LNCaP clone FGC (cell line): Measurements from ENCODE around the gene CCL17.
"Not testable (repeated sequence)": the region's sequence is repeated elsewhere in the genome, so short reads cannot be mapped to it uniquely, and the experiment has no call there.

Experiments used
- DNase-seq: peaks from one replicate; pipeline ENCODE4 v3.0.0-alpha.2; 2011; ENCODE audit warnings: low read depth
- H3K4me3 ChIP-seq: 2 replicates; pipeline ENCODE4 v1.5.1; 2011; ENCODE audit warnings: mild to moderate bottlenecking, low read depth, low read length, control low read depth
- TF ChIP-seq, protein P1 (sequence below): IDR thresholded peaks from 2 replicates; pipeline ENCODE4 v1.5.1; 2012; ENCODE audit warnings: mild to moderate bottlenecking; ENCODE audit not compliant: control insufficient read depth, insufficient read depth; ENCODE audit errors: extremely low read depth

Gene CCL17

DNA sequence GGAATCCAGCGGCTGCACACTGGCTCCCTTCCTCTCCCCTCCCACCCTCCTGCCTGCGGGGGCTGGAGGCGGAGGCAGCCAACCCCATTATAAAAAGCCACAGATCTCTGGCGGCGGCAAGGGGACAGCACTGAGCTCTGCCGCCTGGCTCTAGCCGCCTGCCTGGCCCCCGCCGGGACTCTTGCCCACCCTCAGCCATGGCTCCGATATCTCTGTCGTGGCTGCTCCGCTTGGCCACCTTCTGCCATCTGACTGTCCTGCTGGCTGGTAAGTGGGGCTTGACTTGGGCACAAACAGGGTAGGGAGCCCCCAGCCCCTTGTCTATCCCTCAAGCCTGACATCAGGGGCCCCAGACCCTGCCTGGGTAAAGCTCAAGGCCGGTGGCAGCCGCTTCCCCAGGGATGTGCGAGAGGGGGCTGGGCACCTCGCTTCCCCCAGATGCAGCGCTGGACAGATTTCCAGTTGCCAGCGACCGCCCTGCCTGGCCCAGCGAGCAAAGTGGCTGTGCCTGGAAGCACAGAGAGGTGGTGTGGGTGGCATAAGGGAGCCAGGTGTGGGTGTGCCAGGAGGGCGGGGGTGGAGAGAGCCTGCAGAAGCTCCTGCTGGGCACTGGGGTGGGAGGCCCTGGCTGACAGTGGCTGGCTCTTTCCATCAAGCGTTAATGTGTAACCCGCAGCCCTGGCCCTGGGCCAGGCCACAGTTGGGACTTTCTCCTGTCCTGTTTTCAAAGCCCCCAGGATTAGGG, 32.0 kb upstream of the CCL17 start, which contains the start of gene CX3CL1:
TSS of gene CX3CL1 (plus strand) at position 119 of the 745 bp plus-strand sequence. CDS start at position 198, 79 bp downstream.
- DNase-seq: no peak
- TF ChIP-seq, protein P1, sequence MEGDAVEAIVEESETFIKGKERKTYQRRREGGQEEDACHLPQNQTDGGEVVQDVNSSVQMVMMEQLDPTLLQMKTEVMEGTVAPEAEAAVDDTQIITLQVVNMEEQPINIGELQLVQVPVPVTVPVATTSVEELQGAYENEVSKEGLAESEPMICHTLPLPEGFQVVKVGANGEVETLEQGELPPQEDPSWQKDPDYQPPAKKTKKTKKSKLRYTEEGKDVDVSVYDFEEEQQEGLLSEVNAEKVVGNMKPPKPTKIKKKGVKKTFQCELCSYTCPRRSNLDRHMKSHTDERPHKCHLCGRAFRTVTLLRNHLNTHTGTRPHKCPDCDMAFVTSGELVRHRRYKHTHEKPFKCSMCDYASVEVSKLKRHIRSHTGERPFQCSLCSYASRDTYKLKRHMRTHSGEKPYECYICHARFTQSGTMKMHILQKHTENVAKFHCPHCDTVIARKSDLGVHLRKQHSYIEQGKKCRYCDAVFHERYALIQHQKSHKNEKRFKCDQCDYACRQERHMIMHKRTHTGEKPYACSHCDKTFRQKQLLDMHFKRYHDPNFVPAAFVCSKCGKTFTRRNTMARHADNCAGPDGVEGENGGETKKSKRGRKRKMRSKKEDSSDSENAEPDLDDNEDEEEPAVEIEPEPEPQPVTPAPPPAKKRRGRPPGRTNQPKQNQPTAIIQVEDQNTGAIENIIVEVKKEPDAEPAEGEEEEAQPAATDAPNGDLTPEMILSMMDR: no peak
- no peak within 1 kb of the TSS for H3K4me3 ChIP-seq

DNA sequence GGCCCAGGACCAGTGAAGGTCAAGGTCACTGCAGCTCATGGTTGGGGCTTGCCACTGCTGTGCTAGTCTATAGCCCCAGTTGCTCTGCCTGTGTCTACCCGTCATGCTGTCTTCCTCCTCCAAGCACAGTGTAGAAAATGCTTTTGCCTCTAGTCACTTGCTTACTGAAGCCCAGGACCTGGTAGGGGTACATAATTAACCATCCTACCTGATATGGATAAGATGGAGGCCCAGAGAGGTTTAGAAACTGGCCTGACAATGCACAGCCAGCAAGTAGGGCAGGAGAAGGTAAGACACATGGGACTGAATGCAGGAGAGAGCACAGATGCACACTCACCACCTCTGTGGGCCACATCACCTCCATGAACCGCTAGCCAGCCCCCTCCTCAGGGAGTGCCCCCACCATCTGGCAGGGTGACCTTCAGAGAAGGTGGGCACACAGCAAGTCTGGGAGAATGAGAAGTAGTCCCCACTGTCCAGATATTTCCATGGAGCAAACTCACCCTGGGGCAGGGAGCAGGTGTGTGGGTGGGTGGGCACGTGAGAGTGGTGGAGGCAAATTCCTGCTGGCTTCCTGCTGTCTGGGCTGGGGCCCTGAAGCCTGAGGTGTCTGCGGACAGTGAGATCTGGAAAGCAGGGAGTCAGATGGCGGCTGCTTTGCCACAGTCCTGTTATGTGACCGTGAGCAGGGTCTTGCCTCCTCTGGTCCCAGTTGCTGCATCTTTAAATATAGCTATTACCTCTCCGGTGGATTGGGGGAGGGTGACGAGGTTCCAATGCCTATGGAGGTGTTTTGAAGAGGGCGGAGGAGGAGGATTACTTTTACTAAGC, 31.2 kb upstream of the CCL17 start:
- no peak for DNase-seq
- TF ChIP-seq, protein P1: no peak
- H3K4me3 ChIP-seq: no peak overlapping the region

DNA sequence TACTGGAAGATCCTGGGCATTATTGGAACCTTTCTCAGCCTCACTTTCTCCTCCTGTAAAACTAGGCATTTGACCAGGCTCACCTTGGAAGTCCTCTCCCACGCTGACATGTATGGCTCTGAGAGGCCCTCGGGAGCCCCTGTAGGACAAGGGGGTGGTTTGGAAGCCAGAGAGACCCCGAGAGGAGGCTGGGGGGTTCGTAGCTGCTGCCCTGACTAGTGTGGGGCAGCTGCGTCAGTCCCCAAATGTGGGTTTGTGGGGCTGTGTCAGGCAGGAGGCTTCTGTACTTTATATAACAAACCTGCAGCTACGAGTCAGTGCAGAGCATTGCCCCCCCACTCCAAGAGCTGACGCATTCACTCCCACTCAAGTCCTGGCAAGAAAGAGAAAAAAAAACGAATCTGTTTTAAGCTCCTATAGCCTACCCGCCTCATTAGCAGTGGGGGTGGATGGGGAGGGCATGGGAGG, 30.5 kb upstream of the CCL17 start:
- TF ChIP-seq, protein P1: no peak
- DNase-seq: no peak
- H3K4me3 ChIP-seq: no peak overlapping the region

DNA sequence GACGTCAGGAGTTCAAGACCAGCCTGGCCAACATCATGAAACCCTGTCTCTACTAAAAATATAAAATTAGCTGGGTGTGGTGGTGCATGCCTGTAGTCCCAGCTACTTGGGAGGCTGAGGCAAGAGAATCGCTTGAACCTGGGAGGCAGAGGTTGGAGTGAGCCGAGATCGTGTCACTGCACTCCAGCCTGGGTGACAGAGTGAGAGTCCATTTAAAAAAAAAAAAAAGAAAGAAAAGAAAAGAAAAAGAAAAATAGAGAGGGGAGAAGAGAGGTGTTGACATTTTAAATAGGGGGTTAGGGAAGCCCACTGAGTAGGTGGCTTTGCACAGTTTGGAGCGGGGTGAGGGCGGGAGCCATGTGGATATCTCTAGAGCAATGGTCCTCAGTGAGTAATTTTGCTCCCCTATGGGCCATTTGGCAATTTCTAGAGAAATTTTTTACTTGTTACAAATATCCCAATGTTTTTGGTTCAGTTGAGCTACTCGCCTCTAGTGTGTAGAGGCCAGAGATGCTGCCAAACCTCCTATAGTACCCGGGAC, 29.6 kb upstream of the CCL17 start:
- not testable (repeated sequence) for DNase-seq, H3K4me3 ChIP-seq

DNA sequence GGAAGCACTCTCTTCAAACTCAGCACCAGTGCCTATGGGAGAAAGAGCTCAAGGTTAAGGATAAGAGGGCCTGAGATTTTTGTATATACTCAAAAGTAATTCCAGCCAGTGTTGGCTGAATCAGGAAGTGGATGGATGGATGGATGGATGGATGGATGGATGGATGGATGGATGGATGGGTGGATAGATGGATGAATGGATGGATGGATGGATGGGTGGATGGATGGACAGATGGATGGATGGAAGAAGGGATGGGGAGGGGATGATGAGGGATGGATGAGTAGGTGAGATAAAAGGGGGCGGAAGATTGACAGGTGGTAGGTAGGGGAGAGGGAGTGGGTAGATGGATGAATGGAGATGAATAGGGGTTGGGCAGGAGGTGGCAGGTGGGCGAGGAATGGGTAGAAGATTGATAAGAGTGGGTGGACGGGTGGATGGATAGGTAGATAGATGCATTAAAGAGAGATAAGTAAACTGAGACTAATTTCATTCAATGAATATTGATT, 28.2 kb upstream of the CCL17 start:
- no peak for DNase-seq
- H3K4me3 ChIP-seq: no peak overlapping the region
- TF ChIP-seq, protein P1: no peak

DNA sequence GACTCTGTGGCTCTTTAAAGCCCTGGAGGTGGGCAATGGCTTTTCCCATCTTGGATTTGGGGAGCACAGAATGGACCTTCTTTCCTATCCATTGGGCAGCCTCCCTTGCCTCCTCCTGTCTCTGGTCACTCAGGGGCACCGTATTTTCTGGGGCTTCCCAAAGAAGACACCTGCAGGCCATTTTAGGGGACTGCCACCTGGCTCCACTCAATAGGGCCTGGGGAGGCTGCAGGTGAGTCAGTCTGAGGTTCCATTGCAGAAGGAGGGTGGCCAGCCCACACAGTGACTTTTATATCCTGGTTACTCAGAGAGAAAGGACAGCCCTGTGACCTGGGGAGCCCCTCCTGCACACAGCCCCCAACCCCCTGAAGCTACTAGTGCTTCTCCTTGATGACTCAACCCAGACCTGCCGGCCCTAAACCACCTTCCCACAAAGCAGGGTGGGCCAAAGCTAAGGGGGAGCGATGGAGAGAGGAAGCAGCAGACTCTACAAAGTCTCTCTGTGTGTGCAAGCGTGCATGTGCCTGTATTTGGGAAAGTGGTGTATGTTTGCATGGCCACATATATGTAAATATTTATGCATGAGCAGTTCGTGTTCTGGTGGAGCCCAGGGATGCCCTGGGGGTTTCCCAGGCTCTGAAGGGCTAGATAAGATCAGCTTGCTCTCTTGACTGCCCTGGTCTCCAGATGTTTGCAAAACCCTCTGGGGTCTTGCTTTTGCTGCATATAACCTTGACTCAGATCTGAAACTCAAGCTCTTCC, 27.3 kb upstream of the CCL17 start:
- TF ChIP-seq, protein P1: no peak
- no peak for DNase-seq
- H3K4me3 ChIP-seq: no peak overlapping the region

DNA sequence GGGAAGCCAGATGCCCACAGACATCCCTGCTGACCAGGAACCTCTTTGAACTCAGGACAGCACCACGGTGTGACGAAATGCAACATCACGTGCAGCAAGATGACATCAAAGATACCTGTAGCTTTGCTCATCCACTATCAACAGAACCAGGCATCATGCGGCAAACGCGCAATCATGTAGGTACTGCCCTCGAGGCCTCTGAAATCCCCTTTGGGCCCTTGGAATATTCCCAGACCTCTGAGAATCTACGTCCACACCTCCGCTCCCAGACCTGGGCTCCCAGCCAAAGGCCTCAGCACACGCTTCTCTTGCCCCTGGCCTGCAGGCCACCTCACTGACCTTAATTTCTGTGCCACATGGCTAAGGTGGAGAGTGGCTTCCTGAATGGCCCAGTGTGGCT, 25.0 kb upstream of the CCL17 start:
- no peak overlapping the region for H3K4me3 ChIP-seq
- DNase-seq: no peak
- TF ChIP-seq, protein P1: no peak
